Measurements from ENCODE around the gene FAM13A.

The FAM13A gene

DNA sequence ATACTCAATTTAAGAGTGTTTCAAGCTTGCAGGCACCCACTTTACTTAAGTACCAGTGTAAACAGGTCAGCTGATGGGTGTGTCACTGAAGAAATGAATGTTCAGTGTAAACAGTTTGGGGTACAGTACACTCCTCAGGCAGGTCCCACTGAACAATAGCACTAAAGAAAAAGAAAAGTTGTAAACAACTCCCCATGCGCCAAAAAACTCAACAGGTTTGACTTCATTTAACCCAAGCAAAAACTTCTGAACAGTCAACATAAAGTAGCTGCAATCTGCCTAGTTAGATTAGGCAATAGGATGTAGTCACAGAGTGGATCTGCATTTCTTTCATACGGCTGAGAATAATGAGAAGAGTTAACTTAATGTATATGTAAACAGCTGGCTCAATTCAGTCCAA is 93.2 kb downstream of the FAM13A start:
- Histone ChIP-seq H3K4me3 (ENCODE audit: low read depth, low read length) (no peak overlapping the region), H3K4me1 (peaks cover 12% of the 10 kb centered on the region), H3K27me3 (ENCODE audit: control insufficient read depth, insufficient read depth, low read length) (no peaks in the 10 kb centered on the region), H3K9ac (no peak overlapping the region), H3K4me2 (ENCODE audit: low read length) (no peak overlapping the region), H3K36me3 (ENCODE audit: control insufficient read depth, insufficient read depth, low read length) (no peaks in the 10 kb centered on the region), H3K9me3 (ENCODE audit: control insufficient read depth, low read length) (no peaks in the 10 kb centered on the region), H2AFZ (no peak overlapping the region), H3K79me2 (no peaks in the 10 kb centered on the region), H3K27ac (no peak overlapping the region)
- TF ChIP-seq CTCF (IDR thresholded peaks at IDR 0.05) = no peak

- no peaks in the 10 kb centered on the region for H3K36me3 ChIP-seq (ENCODE audit: control insufficient read depth, insufficient read depth, low read length)
- H2AFZ ChIP-seq = no peak overlapping the region
- no peak overlapping the region for H3K4me3 ChIP-seq (ENCODE audit: low read depth, low read length)
- H3K27me3 ChIP-seq (ENCODE audit: control insufficient read depth, insufficient read depth, low read length) = no peaks in the 10 kb centered on the region
- no peak overlapping the region for H3K4me2 ChIP-seq (ENCODE audit: low read length)
- H3K27ac ChIP-seq = no peak overlapping the region
- H3K4me1 ChIP-seq = peaks cover 2% of the 10 kb centered on the region
- peaks cover 2% of the 10 kb centered on the region for H3K79me2 ChIP-seq
- no peaks in the 10 kb centered on the region for H3K9me3 ChIP-seq (ENCODE audit: control insufficient read depth, low read length)
- H3K9ac ChIP-seq = no peak overlapping the region
- no peak for TF ChIP-seq CTCF (IDR thresholded peaks at IDR 0.05)
These were observed 94.6 kb downstream of the FAM13A start for GRCh38 chr4:88962396-88962795.

DNA sequence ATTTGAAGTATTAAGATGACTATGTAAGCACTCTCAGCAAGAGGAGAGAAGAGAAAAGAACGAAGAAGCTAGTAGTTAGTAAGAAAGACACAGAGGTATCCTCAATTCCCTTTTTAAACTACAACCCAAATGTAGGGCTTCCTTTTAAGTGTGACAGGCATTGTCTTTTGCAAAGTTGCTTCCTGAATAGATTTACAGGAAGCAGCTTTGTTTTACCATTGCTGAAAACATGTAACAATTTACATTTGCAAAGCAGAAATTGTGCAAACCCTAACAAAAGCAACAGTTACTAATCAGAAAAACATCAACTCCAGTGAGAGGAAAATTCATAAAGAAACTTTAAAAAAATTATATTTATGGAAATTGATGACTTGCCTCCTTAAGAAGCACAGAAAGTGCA is 96.4 kb downstream of the FAM13A start:
- Histone ChIP-seq H3K4me2 (ENCODE audit: low read length) (no peak overlapping the region), H3K27me3 (ENCODE audit: control insufficient read depth, insufficient read depth, low read length) (no peaks in the 10 kb centered on the region), H3K79me2 (peaks cover 2% of the 10 kb centered on the region), H3K9me3 (ENCODE audit: control insufficient read depth, low read length) (no peaks in the 10 kb centered on the region), H3K4me3 (ENCODE audit: low read depth, low read length) (no peak overlapping the region), H3K36me3 (ENCODE audit: control insufficient read depth, insufficient read depth, low read length) (no peaks in the 10 kb centered on the region), H2AFZ (no peak overlapping the region), H3K27ac (no peak overlapping the region), H3K4me1 (no peaks in the 10 kb centered on the region), H3K9ac (no peak overlapping the region)
- TF ChIP-seq CTCF (IDR thresholded peaks at IDR 0.05) = no peak

DNA sequence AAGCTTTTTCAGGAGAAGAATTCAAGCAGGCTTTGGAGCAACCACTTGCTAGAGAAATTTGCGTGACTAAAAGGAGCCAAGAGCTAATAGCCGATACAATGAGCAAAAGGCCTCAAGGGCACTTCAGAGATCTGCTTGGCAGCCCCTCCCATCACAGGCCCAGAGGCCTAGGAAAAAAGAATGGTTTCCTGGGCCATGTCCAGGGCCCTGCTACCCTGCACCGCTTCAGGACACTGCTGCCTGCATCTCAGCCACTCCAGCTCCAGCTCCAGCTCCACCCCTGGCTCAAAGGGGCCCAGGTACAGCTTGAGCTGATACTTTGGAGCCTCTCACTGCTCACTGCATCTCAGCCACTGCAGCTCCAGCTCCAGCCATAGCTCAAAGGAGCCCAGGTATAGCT is 98.9 kb downstream of the FAM13A start:
- Histone ChIP-seq H3K9me3 (ENCODE audit: control insufficient read depth, low read length) (no peaks in the 10 kb centered on the region), H3K79me2 (peaks cover 2% of the 10 kb centered on the region), H2AFZ (no peak overlapping the region), H3K27me3 (ENCODE audit: control insufficient read depth, insufficient read depth, low read length) (no peaks in the 10 kb centered on the region), H3K27ac (no peak overlapping the region), H3K4me2 (ENCODE audit: low read length) (no peak overlapping the region), H3K4me1 (no peaks in the 10 kb centered on the region), H3K4me3 (ENCODE audit: low read depth, low read length) (no peak overlapping the region), H3K36me3 (ENCODE audit: control insufficient read depth, insufficient read depth, low read length) (no peaks in the 10 kb centered on the region), H3K9ac (no peak overlapping the region)
- no peak for TF ChIP-seq CTCF (IDR thresholded peaks at IDR 0.05)

DNA sequence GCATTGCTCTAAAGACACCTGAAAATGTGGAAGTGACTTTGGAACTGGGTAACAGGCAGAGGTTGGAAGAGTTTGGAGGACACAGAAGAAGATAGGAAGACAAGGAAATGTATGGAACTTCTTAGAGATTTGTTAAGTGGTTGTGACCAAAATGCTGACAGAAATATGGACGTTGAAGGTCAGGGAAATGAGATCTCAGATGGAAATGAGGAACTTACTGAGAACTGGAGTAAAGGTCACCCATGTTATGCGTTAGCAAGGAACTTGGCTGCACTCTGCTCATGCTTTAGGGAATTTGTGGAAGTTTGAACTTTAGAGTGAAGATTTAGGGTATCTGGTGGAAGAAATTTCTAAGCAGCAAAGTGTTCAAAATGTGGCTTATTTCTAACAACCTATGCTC is 99.4 kb downstream of the FAM13A start:
- peaks cover 2% of the 10 kb centered on the region for H3K79me2 ChIP-seq
- no peak overlapping the region for H3K9ac ChIP-seq
- H3K27ac ChIP-seq = no peak overlapping the region
- H3K27me3 ChIP-seq (ENCODE audit: control insufficient read depth, insufficient read depth, low read length) = no peaks in the 10 kb centered on the region
- no peak overlapping the region for H3K4me2 ChIP-seq (ENCODE audit: low read length)
- H2AFZ ChIP-seq = no peak overlapping the region
- no peaks in the 10 kb centered on the region for H3K9me3 ChIP-seq (ENCODE audit: control insufficient read depth, low read length)
- H3K4me1 ChIP-seq = no peaks in the 10 kb centered on the region
- no peak for TF ChIP-seq CTCF (IDR thresholded peaks at IDR 0.05)
- no peak overlapping the region for H3K4me3 ChIP-seq (ENCODE audit: low read depth, low read length)
- no peaks in the 10 kb centered on the region for H3K36me3 ChIP-seq (ENCODE audit: control insufficient read depth, insufficient read depth, low read length)
